ENCODE data around the gene RHAG.

DNA sequence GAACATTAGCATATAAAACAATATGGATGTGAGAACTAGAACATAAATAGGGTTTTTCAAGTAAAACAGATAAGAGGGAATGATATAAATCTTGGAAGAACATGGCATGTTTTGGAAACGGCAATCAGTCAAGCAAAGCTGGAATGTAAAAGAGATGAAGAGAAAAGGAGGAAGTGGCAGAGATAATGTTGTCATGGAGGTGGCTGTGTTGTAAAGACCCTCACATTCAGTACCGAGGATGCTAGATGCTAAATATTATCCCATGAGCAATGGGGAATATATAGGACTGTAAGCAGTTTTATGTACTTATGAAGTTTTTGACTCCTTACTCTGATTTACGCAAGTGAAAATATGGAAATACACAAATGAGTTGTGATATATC is 702 bp upstream of the RHAG start:
- TF ChIP-seq, protein P1, sequence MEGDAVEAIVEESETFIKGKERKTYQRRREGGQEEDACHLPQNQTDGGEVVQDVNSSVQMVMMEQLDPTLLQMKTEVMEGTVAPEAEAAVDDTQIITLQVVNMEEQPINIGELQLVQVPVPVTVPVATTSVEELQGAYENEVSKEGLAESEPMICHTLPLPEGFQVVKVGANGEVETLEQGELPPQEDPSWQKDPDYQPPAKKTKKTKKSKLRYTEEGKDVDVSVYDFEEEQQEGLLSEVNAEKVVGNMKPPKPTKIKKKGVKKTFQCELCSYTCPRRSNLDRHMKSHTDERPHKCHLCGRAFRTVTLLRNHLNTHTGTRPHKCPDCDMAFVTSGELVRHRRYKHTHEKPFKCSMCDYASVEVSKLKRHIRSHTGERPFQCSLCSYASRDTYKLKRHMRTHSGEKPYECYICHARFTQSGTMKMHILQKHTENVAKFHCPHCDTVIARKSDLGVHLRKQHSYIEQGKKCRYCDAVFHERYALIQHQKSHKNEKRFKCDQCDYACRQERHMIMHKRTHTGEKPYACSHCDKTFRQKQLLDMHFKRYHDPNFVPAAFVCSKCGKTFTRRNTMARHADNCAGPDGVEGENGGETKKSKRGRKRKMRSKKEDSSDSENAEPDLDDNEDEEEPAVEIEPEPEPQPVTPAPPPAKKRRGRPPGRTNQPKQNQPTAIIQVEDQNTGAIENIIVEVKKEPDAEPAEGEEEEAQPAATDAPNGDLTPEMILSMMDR (conservative IDR thresholded peaks at IDR 0.05 in 1 of 2, IDR thresholded peaks at IDR 0.05 in 1 of 2; ENCODE audit: extremely low read depth in 1 of 2, insufficient read depth in 1 of 2, low read depth in 1 of 2, low read length in 2 of 2): no peak
- TF ChIP-seq EZH2 (IDR thresholded peaks at IDR 0.05; ENCODE audit: borderline replicate concordance, low read length): no peak

All from mammary epithelial cell (primary cell).